ENCODE data around the gene FHIT.

DNA sequence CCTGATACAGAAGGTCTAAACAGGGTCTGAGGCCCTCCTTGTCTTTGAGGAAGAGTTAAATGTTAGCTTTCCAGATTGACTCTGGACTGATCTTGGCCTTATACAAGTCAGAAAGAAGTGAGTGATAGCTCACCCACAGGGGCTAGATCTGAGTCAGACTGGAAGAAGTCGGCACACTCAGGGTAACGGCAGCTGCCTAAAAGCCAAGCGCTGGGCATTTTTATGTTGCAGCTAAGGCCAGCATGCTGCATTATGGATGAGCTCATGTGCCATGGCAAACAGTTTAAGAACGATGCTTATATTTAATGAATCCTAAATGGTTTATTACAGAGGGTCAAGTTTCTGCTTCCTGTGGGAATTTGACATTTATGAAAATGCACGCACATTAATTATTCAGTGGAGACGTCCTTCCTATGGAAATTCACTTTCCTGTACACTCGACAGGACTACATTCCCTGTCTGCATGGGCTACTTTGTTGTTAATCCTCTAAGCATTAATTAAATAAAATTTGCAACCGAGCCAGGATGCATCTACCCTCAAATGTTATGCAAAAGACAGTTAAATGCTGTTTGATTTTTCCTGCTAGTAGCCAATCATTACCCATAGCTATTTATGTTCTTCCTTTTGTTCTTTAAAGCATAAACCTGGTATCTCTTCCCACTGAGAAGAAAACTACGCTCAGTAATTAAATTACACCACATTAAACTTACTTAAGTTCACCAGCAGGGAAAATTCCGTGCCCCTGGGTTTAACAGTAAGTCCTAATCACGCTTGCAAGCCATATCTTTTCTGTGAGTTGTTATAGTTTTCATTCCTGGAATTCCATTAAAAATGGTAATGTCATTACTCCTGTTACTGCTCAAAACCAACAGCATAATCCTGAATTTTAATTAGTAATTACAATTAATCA, 1438.8 kb downstream of the FHIT start:
- no peak for TF ChIP-seq POLR2A (IDR thresholded peaks at IDR 0.05)
- TF ChIP-seq, protein P1, sequence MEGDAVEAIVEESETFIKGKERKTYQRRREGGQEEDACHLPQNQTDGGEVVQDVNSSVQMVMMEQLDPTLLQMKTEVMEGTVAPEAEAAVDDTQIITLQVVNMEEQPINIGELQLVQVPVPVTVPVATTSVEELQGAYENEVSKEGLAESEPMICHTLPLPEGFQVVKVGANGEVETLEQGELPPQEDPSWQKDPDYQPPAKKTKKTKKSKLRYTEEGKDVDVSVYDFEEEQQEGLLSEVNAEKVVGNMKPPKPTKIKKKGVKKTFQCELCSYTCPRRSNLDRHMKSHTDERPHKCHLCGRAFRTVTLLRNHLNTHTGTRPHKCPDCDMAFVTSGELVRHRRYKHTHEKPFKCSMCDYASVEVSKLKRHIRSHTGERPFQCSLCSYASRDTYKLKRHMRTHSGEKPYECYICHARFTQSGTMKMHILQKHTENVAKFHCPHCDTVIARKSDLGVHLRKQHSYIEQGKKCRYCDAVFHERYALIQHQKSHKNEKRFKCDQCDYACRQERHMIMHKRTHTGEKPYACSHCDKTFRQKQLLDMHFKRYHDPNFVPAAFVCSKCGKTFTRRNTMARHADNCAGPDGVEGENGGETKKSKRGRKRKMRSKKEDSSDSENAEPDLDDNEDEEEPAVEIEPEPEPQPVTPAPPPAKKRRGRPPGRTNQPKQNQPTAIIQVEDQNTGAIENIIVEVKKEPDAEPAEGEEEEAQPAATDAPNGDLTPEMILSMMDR (IDR thresholded peaks at IDR 0.05 in 4 of 5, conservative IDR thresholded peaks at IDR 0.05 in 1 of 5), result no peak
